Large intestine (tissue), 3 donors: ENCODE data around the gene ACAP2. TPM values are rescaled to one million over a fixed set of nuclear protein-coding genes. Genes with fewer than 3 reads are reported as not detected.

Experiments
- DNase-seq, 2 donors: peaks; one replicate each; pipeline versions ENCODE4 v3.0.0 to v3.0.0-alpha.2; 2013
- H3K27ac ChIP-seq: one replicate; pipeline ENCODE4 v1.5.1; 2013; ENCODE audit warnings: low read length
- H3K27me3 ChIP-seq: 2 replicates; pipeline ENCODE4 v1.6.1; 2013; ENCODE audit warnings: low read length; ENCODE audit not compliant: control insufficient read depth, insufficient read depth
- H3K36me3 ChIP-seq: 2 replicates; pipeline ENCODE4 v1.6.1; 2013; ENCODE audit warnings: low read length; ENCODE audit not compliant: control insufficient read depth, insufficient read depth
- H3K4me1 ChIP-seq: one replicate; pipeline ENCODE4 v1.6.1; 2013; ENCODE audit warnings: low read length; ENCODE audit not compliant: control insufficient read depth, insufficient read depth
- H3K4me3 ChIP-seq: one replicate; pipeline ENCODE4 v1.5.1; 2013; ENCODE audit warnings: low read length
- H3K9me3 ChIP-seq: one replicate; pipeline ENCODE4 v1.6.1; 2013; ENCODE audit warnings: mild to moderate bottlenecking, low read depth, low read length, moderate library complexity; ENCODE audit not compliant: control insufficient read depth
- WGBS: methylation state at CpG from one replicate; pipeline ENCODE4 v1.1.5; 2013; ENCODE audit warnings: low lambda C conversion rate; ENCODE audit not compliant: insufficient coverage; 5-methylcytosine and 5-hydroxymethylcytosine counted together
- polyA plus RNA-seq: library from polyadenylated mRNA; unstranded; fragments of 120-200 nt; gene quantifications from one replicate; pipeline ENCODE4 v1.2.1, GENCODE V29; 2013

The ACAP2 gene
- polyA plus RNA-seq, 1 donor, result 33.4 TPM

DNA sequence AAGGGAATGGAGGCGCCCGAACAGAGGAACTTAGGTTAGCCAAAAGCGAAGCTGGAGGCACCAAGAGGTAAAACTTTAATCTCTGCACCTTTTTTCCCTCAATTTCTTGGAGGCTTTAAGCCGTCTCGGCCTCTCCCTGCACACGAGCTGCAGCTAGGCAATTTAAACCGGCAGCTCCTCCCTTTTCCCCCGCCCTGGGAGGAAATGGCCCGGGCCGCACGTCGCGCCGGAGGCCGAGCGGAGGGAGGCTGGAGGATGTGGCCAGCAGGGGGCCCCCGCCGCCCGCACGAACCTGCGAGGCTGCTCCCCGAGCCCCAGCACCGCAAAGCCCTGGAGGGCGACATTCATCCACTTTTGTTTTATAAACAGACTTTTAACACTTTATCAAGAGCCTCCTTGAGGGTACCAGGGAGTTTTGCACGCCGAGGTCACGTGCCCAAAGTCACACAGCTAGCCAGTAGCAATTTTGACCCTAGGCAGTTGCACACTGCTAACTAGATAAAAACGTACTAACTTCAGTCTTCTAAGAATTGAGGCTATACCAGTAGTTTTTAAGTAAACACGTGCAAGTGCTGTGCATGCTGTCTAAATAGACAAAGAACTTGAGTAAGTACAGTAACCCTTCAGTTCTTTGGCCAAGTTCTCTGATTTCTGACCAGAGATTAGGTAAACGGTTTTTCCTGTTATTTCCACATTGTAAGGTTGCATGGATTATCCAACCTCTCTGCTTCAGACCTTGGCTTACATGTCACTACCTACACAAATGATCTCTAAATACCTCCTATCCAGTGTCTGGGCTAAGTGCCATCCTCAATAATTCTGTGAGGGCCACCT, 171.2 kb downstream of the ACAP2 start:
- peaks cover under 1% of the 10 kb centered on the region for H3K36me3 ChIP-seq
- peak overlapping the region; percentile 79 for H3K4me3 ChIP-seq
- no peaks in the 10 kb centered on the region for H3K27me3 ChIP-seq
- peak overlapping the region; percentile 77 for H3K27ac ChIP-seq
- H3K9me3 ChIP-seq, result no peaks in the 10 kb centered on the region
- peak; percentile 88 to 91 for DNase-seq
- WGBS, result 0% methylated on average over 2 of the region's 30 CpGs
- peaks cover 12% of the 10 kb centered on the region for H3K4me1 ChIP-seq

DNA sequence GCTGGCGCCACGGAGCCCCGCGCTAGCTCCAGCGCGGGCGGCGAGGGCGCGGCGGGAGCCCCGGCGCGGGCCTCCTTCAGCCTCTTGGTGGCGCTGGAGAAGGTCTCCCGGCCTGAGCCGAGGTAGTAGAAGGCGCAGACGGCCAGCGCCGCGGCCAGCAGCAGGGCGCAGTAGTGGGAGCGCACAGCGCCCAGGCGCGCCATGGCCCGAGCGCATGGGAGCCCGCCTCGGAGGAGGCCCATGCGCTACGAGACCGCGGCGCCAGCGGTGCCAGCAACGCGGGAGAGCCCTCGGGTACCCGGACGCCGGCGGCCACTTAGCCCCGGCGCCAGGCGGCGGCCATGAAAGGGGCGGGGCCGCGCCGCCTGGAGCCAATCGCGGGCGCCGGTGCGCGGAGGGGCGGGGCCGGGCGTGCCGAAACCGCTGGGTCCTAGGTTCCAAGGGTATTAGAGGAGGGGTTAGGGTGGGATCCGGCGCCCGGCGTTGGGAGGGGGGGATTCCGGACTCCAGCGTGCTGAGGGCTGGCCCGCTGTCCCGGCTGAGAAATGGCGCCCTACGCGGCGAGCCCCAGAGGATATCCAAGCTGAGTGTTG, 171.9 kb downstream of the ACAP2 start, which contains the start of gene XXYLT1:
TSS of gene XXYLT1 (minus strand) at position 343 of the 593 bp plus-strand sequence. CDS start at position 242, 101 bp downstream.
- Histone ChIP-seq H3K9me3 (no peaks in the 10 kb centered on the region), H3K27ac (peak within 1 kb of the TSS; percentile 77), H3K27me3 (no peaks in the 10 kb centered on the region), H3K4me1 (peaks cover 12% of the 10 kb centered on the region), H3K36me3 (peaks cover 3% of the 10 kb centered on the region), H3K4me3 (peak within 1 kb of the TSS; percentile 79)
- WGBS, result no CpG with 5 or more reads among the region's 75 CpGs
- DNase-seq, result peak; percentile 81 to 94

DNA sequence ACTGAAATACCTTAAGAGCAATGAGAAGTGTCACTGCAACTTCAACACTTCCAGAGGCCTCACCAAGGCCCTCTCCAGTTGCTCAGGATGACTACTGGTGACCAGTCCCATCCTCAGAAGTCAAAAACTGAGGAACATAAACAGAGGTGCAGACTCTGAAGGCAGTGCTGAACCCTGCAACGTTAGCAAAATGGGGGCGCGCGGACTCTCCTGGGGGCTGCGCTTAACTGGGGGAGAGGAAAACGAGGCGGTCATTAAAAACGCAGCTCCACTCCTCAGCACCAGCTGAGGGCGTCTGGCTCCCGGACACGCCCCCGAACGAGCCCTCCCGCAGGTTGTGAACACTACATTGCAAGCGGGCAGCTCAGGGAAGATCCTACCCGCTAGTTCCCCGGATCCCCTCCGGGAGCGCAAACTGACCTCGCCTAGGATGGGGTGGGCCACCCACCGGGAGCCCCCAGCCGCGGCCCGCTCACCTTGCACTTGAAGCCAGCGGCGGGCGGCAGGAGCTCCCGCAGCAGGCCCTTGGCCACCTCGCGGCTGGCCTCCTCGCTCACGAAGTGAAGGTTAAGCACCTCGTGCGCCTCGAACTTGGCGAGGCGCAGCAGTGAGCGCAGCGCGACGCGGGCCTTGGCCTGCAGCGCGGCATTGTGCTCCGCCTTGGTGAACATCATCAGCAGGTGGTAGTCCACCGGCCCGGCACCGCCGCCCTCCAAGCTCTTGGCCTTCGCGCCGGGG, 172.6 kb downstream of the ACAP2 start:
- WGBS, result no CpG with 5 or more reads among the region's 52 CpGs
- no peak for DNase-seq
- Histone ChIP-seq H3K9me3 (no peaks in the 10 kb centered on the region), H3K4me3 (peak overlapping the region; percentile 79), H3K36me3 (peaks cover 3% of the 10 kb centered on the region), H3K27me3 (no peaks in the 10 kb centered on the region), H3K27ac (peak overlapping the region; percentile 21), H3K4me1 (peaks cover 12% of the 10 kb centered on the region)

DNA sequence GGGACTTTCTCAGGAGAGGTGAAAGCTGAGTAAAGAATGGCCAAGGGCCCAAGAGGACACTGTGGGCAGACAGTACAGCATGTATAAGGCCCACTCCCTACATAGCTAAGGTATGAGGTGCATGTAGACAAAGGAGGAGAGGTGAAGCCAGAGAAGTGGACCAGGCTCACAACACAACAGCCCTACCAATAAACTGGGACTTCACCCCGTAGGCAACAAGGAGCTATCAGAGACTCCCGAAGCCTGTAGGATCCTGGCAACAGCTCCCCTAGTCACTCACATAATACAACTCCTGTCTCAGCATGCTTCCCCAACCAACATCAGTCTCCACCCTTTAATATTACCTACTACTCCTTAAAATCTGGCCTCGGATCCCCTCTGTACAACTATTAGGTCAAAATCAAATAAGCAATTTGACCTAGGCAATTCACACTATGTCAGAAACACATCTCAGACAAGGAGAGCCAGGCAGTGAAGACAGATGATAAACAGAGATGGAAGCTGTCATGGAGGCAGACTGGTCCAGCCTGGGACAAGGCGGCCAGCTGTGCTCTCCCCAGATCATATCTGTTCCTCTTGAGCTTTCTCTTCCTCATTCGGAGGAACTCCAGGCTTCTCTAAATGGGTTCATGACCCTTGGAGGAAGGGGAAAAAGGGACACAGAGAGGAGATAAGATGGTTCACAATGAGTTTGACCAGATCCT, 173.3 kb downstream of the ACAP2 start:
- H3K27me3 ChIP-seq, result no peaks in the 10 kb centered on the region
- peak in 1 of 2 donors; percentile 10 for DNase-seq
- H3K27ac ChIP-seq, result no peak overlapping the region
- WGBS, result no CpG with 5 or more reads among the region's 5 CpGs
- H3K9me3 ChIP-seq, result no peaks in the 10 kb centered on the region
- H3K4me1 ChIP-seq, result peaks cover 12% of the 10 kb centered on the region
- H3K36me3 ChIP-seq, result peaks cover 3% of the 10 kb centered on the region
- peak overlapping the region; percentile 79 for H3K4me3 ChIP-seq

DNA sequence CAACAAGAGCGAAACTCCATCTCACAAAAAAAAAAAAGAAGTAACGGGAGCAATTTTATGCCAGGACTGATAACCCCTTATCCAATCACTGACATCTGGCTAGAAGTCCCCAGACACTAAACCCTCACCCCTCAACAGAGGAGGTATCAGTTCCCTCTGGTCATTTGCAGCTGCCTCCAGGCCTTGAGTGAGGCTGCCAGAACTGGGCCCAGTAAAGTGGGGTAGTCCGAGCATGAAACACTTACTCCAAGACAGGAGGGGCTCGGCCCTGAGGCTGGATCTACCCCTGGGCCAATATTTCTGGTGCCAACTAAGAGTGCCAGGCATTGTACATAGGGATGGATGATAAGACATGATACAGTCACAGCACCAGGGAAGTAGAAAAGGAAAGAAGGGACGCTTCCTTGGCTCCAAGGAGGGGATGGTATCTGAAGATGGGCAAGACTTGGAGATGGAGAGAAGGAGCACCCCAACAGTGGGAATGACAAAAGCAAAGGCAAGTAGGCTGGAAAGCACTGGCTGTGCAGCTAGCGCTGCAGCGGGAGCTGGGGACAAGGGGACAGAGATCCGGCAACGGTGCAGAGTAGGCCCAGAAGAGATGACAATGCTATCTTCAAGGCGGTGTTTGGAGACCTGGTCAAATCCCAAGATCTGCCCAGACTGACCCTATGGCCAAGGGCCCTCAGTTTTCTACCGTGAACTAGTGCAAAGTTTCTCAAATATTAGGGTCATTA, 174.1 kb downstream of the ACAP2 start:
- Histone ChIP-seq H3K9me3 (no peaks in the 10 kb centered on the region), H3K36me3 (peaks cover 3% of the 10 kb centered on the region), H3K4me1 (peaks cover 12% of the 10 kb centered on the region), H3K27ac (no peak overlapping the region), H3K27me3 (no peaks in the 10 kb centered on the region), H3K4me3 (no peak overlapping the region)
- no CpG with 5 or more reads among the region's 11 CpGs for WGBS
- DNase-seq, result no peak

DNA sequence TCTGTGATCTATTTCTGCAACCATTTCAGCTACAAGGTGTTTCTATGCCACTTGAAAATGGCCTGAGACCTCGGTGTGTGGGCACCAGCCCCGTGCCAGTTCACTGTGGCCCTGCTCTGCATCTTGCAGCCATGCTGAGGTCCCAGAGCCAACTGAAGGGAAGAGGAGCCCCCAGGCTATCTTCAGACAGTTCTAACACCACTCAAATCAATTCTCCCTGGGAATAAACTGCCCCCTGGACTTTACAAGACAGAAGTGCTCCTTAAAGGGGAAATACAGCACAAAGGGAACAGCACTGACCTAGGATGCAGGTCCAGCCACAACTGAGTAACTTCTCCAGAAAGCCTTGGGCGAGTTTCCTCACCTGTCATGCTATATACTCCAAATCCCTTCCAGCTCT, 175.7 kb downstream of the ACAP2 start:
- WGBS, result no CpG with 5 or more reads among the region's 3 CpGs
- no peak for DNase-seq
- Histone ChIP-seq H3K4me1 (peaks cover 11% of the 10 kb centered on the region), H3K36me3 (peaks cover 3% of the 10 kb centered on the region), H3K27me3 (no peaks in the 10 kb centered on the region), H3K9me3 (no peaks in the 10 kb centered on the region), H3K27ac (no peak overlapping the region), H3K4me3 (no peak overlapping the region)

DNA sequence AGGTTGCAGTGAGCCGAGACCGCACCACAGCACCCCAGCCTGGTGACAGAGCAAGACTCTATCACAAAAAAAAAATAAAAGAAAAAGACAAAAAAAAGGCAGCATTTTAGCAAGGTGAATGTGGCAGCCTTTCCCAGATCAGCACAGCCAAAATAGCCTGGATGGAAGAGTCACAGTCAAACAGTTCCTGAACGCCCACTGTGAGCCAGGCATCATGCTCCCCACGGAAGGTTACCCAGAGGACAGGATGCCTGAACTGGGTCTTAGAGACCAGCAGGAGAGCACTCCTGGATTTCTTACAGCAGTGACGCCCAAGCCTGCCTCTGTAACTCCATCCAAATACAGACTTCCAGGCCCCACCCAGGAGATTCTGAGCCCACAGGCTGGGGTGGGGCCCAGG, 176.4 kb downstream of the ACAP2 start:
- Histone ChIP-seq H3K4me1 (peaks cover 7% of the 10 kb centered on the region), H3K4me3 (no peak overlapping the region), H3K27me3 (no peaks in the 10 kb centered on the region), H3K36me3 (peaks cover 3% of the 10 kb centered on the region), H3K9me3 (no peaks in the 10 kb centered on the region), H3K27ac (no peak overlapping the region)
- DNase-seq, result no peak
- no CpG with 5 or more reads among the region's 5 CpGs for WGBS

DNA sequence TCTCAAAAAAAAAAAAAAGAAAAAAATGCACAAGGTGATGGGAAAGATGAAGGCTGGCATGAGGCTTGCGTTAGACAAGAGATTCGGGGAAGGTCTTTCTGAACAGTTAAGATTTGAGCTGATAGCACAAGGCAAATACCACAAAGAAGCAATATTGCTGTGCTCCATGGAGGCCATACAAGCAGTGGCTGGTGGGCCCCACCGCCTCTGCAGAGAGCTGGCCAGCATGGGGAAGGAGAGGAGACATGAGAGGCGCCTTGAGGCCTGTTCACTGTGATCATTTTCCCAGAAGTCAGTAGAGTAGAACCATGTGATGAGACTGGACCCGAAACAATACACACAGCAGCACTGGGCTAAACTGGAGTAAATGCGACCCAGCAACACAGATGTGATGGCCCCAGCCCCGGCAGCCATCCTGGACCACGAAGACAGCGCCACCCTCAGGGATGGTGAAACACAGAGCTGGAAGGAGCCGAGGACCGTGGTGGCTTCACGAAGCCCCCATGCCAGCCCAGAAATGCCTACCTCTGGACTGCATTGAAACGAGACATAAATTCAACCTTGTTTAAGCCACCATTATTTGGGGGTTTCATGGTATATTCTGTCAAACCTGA, 177.3 kb downstream of the ACAP2 start:
- 100% methylated on average over 2 of the region's 13 CpGs for WGBS
- Histone ChIP-seq H3K4me1 (peaks cover 12% of the 10 kb centered on the region), H3K27ac (no peak overlapping the region), H3K4me3 (no peak overlapping the region), H3K9me3 (no peaks in the 10 kb centered on the region), H3K36me3 (peaks cover 3% of the 10 kb centered on the region), H3K27me3 (no peaks in the 10 kb centered on the region)
- no peak for DNase-seq

DNA sequence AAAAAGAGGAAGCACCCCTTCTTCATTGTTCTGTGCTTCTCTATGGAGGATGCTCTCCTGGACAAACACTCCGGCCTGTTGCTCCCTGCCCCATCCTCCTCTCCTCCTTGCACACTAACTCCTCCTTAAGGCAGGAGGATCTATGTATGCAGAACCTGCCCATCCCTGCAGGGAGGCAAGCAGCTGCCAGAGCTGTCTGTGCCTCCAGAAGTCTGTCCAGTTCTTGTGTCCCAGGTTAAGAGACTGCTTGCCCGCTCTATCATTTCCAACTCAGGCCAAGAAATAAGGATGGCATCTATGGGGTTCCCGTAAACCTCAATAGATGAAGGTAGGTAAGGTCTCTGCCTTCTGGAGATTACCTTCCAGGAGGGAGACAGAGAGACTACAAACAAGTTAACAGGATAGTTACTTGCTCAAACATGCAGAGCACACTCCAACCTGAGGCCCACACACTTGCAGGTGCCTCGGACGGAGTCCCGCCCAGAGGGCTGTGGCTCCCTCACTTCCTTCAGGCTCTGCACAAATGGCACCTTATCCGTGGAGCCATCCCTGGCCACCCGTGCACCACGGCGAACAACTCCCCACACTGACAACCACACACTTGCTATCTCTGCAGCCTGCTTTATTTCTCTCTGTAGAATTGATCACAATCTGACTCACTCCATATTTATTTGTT, 178.8 kb downstream of the ACAP2 start:
- H3K36me3 ChIP-seq, result peaks cover 3% of the 10 kb centered on the region
- no peak overlapping the region for H3K4me3 ChIP-seq
- no peaks in the 10 kb centered on the region for H3K27me3 ChIP-seq
- no peak for DNase-seq
- H3K27ac ChIP-seq, result no peak overlapping the region
- WGBS, result no CpG with 5 or more reads among the region's 10 CpGs
- H3K9me3 ChIP-seq, result no peaks in the 10 kb centered on the region
- H3K4me1 ChIP-seq, result peaks cover 13% of the 10 kb centered on the region
